Effector memory CD8-positive, alpha-beta T cell (primary cell): ENCODE data around the gene DLGAP1.

Experiments used
- ATAC-seq: fragments of 150-1000 bp; cut with Tn5 transposase; replicated peaks from 2 replicates; pipeline ENCODE4 v1.10.0; 2021; ENCODE audit warnings: mild to moderate bottlenecking, moderate library complexity
- DNase-seq, 3 experiments: peaks; one replicate each; pipeline ENCODE4 v3.0.0; 2021
- H3K27ac Mint-ChIP-seq, 2 donors: one replicate each; pipeline ENCODE4 v1.8.0; 2022; ENCODE audit warnings: mild to moderate bottlenecking in 2 of 2, mixed read lengths in 2 of 2, moderate library complexity in 2 of 2
- H3K27me3 Mint-ChIP-seq, 2 donors: one replicate each; pipeline ENCODE4 v1.8.0; 2022; ENCODE audit warnings: mixed read lengths in 2 of 2
- H3K36me3 Mint-ChIP-seq: one replicate; pipeline ENCODE4 v1.8.0; 2022; ENCODE audit warnings: mild to moderate bottlenecking, moderate library complexity, mixed read lengths; ENCODE audit not compliant: insufficient read depth
- H3K4me1 Mint-ChIP-seq, 2 donors: one replicate each; pipeline ENCODE4 v1.8.0; 2022; ENCODE audit warnings: low read depth in 2 of 2, mixed read lengths in 2 of 2
- H3K4me3 Mint-ChIP-seq, 2 donors: one replicate each; pipeline ENCODE4 v1.8.0; 2022; ENCODE audit warnings: mild to moderate bottlenecking in 2 of 2, mixed read lengths in 2 of 2, moderate library complexity in 2 of 2
- H3K9me3 Mint-ChIP-seq, 2 donors: one replicate each; pipeline ENCODE4 v1.8.0; 2022; ENCODE audit warnings: mixed read lengths in 2 of 2

The DLGAP1 gene

GRCh38 chr18:3777122-3777521 lies 678.0 kb downstream of the DLGAP1 start:
- H3K4me3 Mint-ChIP-seq = no peak overlapping the region

GRCh38 chr18:3775996-3776395 lies 679.1 kb downstream of the DLGAP1 start:
- no peaks in the 10 kb centered on the region for H3K36me3 Mint-ChIP-seq
- ATAC-seq (no peak), DNase-seq (no peak)
- peaks cover 52 to 56% of the 10 kb centered on the region in 2 donors for H3K27me3 Mint-ChIP-seq
- no peak overlapping the region for H3K4me3 Mint-ChIP-seq
- no peaks in the 10 kb centered on the region for H3K9me3 Mint-ChIP-seq
- no peak overlapping the region for H3K27ac Mint-ChIP-seq
- H3K4me1 Mint-ChIP-seq = peaks cover 5 to 14% of the 10 kb centered on the region in 2 donors

More at GRCh38 chr18:3777122-3777521, 678.0 kb downstream of the DLGAP1 start:
- Mint-ChIP-seq H3K4me1 (peaks cover under 1 to 4% of the 10 kb centered on the region in 2 donors), H3K27ac (no peak overlapping the region), H3K27me3 (peaks cover 44 to 50% of the 10 kb centered on the region in 2 donors), H3K9me3 (no peaks in the 10 kb centered on the region), H3K36me3 (no peaks in the 10 kb centered on the region)
- ATAC-seq = no peak
- DNase-seq = no peak

- Mint-ChIP-seq H3K27me3 (peaks cover 51 to 54% of the 10 kb centered on the region in 2 donors), H3K36me3 (no peaks in the 10 kb centered on the region), H3K4me1 (peaks cover 6 to 15% of the 10 kb centered on the region in 2 donors), H3K27ac (no peak overlapping the region), H3K4me3 (no peak overlapping the region), H3K9me3 (no peaks in the 10 kb centered on the region)
- DNase-seq = no peak
- no peak for ATAC-seq
Measured at GRCh38 chr18:3773303-3773702, 681.8 kb downstream of the DLGAP1 start.

GRCh38 chr18:3771121-3771971 lies 683.8 kb downstream of the DLGAP1 start:
- DNase-seq (peak; percentile 53 to 71 (median 67)), ATAC-seq (peak; percentile 97)
- H3K9me3 Mint-ChIP-seq = no peaks in the 10 kb centered on the region
- H3K4me3 Mint-ChIP-seq = peak overlapping the region; percentile 51 to 61
- peaks cover 51 to 68% of the 10 kb centered on the region in 2 donors for H3K27me3 Mint-ChIP-seq
- H3K4me1 Mint-ChIP-seq = peaks cover 6 to 15% of the 10 kb centered on the region in 2 donors
- no peak overlapping the region for H3K27ac Mint-ChIP-seq
- no peaks in the 10 kb centered on the region for H3K36me3 Mint-ChIP-seq

GRCh38 chr18:3761266-3761665 lies 693.8 kb downstream of the DLGAP1 start:
- peaks cover 16 to 38% of the 10 kb centered on the region in 2 donors for H3K27me3 Mint-ChIP-seq
- H3K27ac Mint-ChIP-seq = no peak overlapping the region
- H3K4me1 Mint-ChIP-seq = no peaks in the 10 kb centered on the region
- H3K4me3 Mint-ChIP-seq = no peak overlapping the region
- no peaks in the 10 kb centered on the region for H3K9me3 Mint-ChIP-seq
- H3K36me3 Mint-ChIP-seq = no peaks in the 10 kb centered on the region
- no peak for ATAC-seq
- no peak for DNase-seq

GRCh38 chr18:3760741-3761140 lies 694.4 kb downstream of the DLGAP1 start:
- Mint-ChIP-seq H3K27ac (no peak overlapping the region), H3K9me3 (no peaks in the 10 kb centered on the region), H3K27me3 (peaks cover 11 to 33% of the 10 kb centered on the region in 2 donors), H3K4me3 (no peak overlapping the region), H3K4me1 (no peaks in the 10 kb centered on the region), H3K36me3 (no peaks in the 10 kb centered on the region)
- DNase-seq = no peak
- ATAC-seq = no peak

- no peak for DNase-seq
- H3K9me3 Mint-ChIP-seq = no peaks in the 10 kb centered on the region
- ATAC-seq = no peak
- H3K27me3 Mint-ChIP-seq = peaks cover under 1 to 20% of the 10 kb centered on the region in 2 donors
- no peak overlapping the region for H3K4me3 Mint-ChIP-seq
- peaks cover 4% of the 10 kb centered on the region for H3K36me3 Mint-ChIP-seq
- no peak overlapping the region for H3K27ac Mint-ChIP-seq
- H3K4me1 Mint-ChIP-seq = no peaks in the 10 kb centered on the region
Measured at GRCh38 chr18:3759099-3759498, 696.0 kb downstream of the DLGAP1 start.

GRCh38 chr18:3758531-3758930 lies 696.6 kb downstream of the DLGAP1 start:
- ATAC-seq = no peak
- H3K36me3 Mint-ChIP-seq = peaks cover 4% of the 10 kb centered on the region

GRCh38 chr18:3757361-3757760 lies 697.7 kb downstream of the DLGAP1 start:
- H3K4me1 Mint-ChIP-seq = no peaks in the 10 kb centered on the region
- H3K27ac Mint-ChIP-seq = no peak overlapping the region
- no peak for DNase-seq
- no peaks in the 10 kb centered on the region for H3K9me3 Mint-ChIP-seq
- peaks cover 4% of the 10 kb centered on the region for H3K36me3 Mint-ChIP-seq
- no peak for ATAC-seq
- no peak overlapping the region for H3K4me3 Mint-ChIP-seq
- H3K27me3 Mint-ChIP-seq = peaks cover 5 to 21% of the 10 kb centered on the region in 2 donors

More at GRCh38 chr18:3758531-3758930, 696.6 kb downstream of the DLGAP1 start:
- H3K4me3 Mint-ChIP-seq = no peak overlapping the region
- no peaks in the 10 kb centered on the region for H3K9me3 Mint-ChIP-seq
- no peak for DNase-seq
- no peaks in the 10 kb centered on the region for H3K4me1 Mint-ChIP-seq
- peaks cover 0 to 18% of the 10 kb centered on the region in 2 donors for H3K27me3 Mint-ChIP-seq
- H3K27ac Mint-ChIP-seq = no peak overlapping the region

- H3K9me3 Mint-ChIP-seq = no peaks in the 10 kb centered on the region
- no peak overlapping the region for H3K27ac Mint-ChIP-seq
- DNase-seq (no peak), ATAC-seq (no peak)
- peaks cover 4% of the 10 kb centered on the region for H3K36me3 Mint-ChIP-seq
- no peaks in the 10 kb centered on the region for H3K4me1 Mint-ChIP-seq
- peaks cover 23 to 35% of the 10 kb centered on the region in 2 donors for H3K27me3 Mint-ChIP-seq
- no peak overlapping the region for H3K4me3 Mint-ChIP-seq
Measured at GRCh38 chr18:3753106-3753505, 702.0 kb downstream of the DLGAP1 start.

GRCh38 chr18:3748086-3748485 lies 707.0 kb downstream of the DLGAP1 start:
- no peaks in the 10 kb centered on the region for H3K9me3 Mint-ChIP-seq
- H3K4me3 Mint-ChIP-seq = no peak overlapping the region
- no peaks in the 10 kb centered on the region for H3K4me1 Mint-ChIP-seq
- ATAC-seq (no peak), DNase-seq (no peak)
- peaks cover 36 to 43% of the 10 kb centered on the region in 2 donors for H3K27me3 Mint-ChIP-seq
- H3K36me3 Mint-ChIP-seq = no peaks in the 10 kb centered on the region
- no peak overlapping the region for H3K27ac Mint-ChIP-seq

GRCh38 chr18:3747176-3747973 lies 707.7 kb downstream of the DLGAP1 start:
- ATAC-seq = no peak
- H3K9me3 Mint-ChIP-seq = no peaks in the 10 kb centered on the region
- no peak for DNase-seq
- H3K27ac Mint-ChIP-seq = no peak overlapping the region
- no peaks in the 10 kb centered on the region for H3K36me3 Mint-ChIP-seq
- peaks cover 32 to 36% of the 10 kb centered on the region in 2 donors for H3K27me3 Mint-ChIP-seq
- no peak overlapping the region for H3K4me3 Mint-ChIP-seq
- no peaks in the 10 kb centered on the region for H3K4me1 Mint-ChIP-seq

GRCh38 chr18:3742541-3742940 lies 712.6 kb downstream of the DLGAP1 start:
- Mint-ChIP-seq H3K9me3 (peaks cover 8 to 16% of the 10 kb centered on the region in 2 donors), H3K27me3 (peaks cover 13 to 14% of the 10 kb centered on the region in 2 donors), H3K27ac (no peak overlapping the region), H3K4me3 (no peak overlapping the region), H3K36me3 (no peaks in the 10 kb centered on the region), H3K4me1 (no peaks in the 10 kb centered on the region)
- ATAC-seq = no peak
- DNase-seq = no peak
